Measurements from ENCODE around the gene SCN1B.

The SCN1B gene

DNA sequence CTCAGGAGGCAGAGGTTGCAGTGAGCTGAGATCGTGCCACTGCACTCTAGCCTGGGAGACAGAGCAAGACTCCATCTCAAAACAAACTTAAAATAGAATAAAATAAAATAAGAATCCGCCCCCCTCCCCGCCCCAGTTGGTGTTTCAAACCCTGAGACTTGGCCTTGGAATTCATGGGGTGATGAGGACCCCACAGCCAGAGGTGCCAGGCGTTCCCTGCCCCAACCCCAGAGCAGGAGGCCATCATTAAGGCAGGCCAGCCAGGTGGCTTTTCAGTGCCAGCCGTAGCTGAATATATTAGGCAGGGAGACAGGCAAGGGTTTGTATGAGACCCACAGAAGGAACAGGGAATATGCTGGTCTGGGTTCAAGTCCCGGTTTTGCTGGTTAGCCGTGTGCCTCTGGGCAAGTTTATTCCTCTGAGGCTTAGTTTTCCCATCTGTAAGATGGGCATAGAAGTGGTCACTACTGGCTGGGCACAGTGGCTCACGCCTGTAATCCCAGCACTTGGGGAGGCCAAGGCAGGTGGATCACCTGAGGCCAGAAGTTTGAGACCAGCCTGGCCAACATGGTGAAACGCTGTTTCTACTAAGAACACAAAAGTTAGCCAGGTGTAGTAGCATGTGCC is 23.5 kb downstream of the SCN1B start:
- DNase-seq (ENCODE audit: low read depth) = no peak

DNA sequence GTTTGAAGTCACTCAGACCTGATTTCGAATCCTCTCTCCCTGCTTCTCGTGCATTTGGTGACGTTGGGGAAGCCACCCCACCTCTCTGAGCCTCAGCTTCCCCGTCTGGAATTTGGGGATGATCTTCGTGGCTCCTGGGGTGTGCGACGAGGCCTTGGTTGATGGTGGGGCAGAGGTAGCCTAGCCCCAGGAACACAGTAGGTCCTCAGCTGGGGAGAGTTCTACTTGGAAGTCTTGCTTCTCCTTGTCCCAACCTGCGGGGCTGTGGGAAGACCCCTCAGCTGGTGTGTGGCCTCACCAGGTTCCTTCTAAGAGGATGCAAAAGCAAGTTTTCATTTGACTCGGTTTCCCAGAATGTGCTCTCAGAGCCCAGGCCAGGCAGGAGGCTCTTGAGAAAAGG is 24.4 kb downstream of the SCN1B start:
- no peak for DNase-seq (ENCODE audit: low read depth)

DNA sequence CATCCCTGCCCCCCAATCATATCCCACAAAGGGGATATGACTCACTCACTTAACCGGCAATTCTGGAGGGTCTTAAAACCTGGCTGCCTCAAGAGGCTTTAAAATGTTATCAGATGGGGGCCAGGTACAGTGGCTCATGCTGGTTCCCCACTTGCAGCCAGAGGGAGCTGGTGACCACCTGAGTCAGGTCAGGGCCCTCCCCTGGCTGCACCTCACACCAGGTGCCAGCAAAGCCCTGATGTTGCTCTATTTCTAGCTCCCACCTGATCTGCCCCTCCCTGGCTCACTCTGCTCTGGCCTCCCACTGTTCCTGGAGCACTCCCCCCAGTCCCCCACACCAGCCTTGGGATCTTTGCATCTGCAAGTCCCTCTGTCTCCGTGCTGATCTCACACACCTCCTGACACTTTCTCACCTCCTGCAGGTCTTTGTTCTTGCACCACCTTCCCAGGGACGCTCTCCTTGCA is 25.5 kb downstream of the SCN1B start:
- DNase-seq (ENCODE audit: low read depth) = no peak

DNA sequence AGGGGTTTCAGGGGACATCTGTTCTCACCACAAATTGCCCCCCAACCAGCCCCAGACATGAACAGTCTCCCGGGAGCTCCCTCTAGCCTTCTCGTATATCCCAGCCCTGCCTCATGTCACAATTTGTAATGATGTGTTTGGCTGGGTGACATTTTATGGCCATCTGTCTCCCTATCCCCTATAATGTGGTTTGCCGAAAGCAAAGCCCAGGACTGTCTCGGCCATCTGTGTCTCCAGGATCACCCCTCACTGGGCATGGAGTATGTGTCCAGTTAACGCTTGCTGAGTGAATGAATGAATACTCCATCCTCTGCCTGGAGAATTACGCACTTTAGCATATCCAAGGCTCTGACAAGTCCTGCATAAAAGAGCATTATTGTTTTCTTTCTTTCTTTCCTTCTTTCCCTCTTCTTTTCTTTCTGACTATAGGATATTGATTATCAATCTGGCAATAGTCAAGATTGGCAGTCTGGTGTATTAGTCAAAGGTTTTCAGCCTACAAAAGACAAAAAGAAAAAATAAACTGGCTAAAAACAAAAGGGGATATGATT is 26.3 kb downstream of the SCN1B start:
- DNase-seq (ENCODE audit: low read depth) = no peak

DNA sequence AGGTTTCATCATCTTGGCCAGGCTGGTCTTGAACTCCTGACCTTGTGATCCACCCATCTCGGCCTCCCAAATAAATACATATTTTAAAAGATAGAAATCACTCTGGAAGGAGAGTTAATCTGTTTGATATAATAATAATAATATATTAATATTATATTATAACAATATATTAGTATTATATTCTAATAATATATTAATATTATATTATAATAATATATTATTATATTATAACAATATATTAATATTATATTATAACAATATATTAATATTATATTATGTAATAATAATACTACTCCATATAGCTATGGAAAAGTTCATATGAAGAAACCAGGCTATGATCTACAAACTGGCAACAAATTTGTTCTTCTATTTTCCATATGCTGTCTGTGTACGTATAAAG is 28.1 kb downstream of the SCN1B start:
- DNase-seq (ENCODE audit: low read depth) = no peak

DNA sequence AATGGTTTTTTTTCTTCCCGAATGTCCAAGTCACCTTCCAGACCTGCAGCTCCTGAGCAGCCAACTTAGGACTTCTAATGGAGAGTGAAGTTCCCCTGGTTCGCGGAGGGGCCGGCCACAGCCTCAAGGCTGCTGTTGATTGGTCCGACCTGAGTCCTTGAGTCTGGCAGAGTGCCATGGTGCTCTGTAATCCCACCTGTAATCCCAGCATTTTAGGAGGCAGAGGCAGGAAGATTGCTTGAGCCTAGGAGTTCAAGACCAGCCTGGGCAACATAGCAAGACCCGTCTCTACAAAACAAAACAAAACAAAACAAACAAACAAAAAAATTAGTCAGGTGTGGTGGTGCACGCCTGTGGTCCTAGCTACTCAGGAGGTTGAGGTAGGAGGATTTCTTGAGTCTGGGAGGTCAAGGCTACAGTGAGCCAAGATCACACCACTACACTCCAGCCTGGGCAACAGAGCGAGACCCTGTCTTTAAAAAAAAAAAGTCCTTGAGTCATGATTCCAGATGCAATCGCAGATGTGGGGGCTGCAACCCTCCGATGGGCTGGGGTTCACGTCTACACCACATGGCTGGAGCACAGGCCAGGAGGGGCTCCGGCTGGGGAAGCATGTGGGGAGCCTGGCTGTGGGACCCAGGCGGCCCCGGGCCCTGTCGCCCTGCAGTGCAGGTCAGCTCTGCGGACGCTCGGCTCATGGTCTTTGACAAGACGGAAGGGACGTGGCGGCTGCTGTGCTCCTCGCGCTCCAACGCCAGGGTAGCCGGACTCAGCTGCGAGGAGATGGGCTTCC is 28.9 kb downstream of the SCN1B start:
- no peak for DNase-seq (ENCODE audit: low read depth)

DNA sequence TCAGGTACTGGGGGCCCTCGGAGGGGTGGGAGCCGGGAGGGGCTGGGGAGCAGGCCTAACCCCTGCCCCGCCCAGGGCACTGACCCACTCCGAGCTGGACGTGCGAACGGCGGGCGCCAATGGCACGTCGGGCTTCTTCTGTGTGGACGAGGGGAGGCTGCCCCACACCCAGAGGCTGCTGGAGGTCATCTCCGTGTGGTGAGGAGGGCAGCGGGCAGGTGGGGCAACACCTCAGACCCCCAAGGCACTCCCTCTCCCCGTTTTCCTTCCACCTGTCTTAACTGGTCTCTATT is 29.5 kb downstream of the SCN1B start:
- no peak for DNase-seq (ENCODE audit: low read depth)

DNA sequence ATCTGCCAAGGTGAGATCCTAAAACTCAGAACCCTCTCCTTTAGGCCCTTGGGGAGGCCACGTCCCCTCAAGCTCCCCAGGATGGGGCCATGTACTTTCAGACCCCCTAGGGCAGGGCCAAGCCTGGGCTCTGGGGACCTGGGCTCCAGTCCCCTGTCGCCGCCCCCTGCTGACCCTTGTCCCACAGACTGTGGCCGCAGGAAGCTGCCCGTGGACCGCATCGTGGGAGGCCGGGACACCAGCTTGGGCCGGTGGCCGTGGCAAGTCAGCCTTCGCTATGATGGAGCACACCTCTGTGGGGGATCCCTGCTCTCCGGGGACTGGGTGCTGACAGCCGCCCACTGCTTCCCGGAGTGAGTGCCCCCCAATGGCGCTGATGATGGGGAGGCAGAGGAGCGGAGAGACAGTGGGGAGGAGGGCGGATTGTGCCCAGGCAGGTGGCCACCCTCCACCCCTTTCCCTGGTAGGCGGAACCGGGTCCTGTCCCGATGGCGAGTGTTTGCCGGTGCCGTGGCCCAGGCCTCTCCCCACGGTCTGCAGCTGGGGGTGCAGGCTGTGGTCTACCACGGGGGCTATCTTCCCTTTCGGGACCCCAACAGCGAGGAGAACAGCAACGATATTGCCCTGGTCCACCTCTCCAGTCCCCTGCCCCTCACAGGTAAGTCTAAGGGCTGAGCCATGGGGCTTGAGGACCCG is 30.0 kb downstream of the SCN1B start:
- no peak for DNase-seq (ENCODE audit: low read depth)

DNA sequence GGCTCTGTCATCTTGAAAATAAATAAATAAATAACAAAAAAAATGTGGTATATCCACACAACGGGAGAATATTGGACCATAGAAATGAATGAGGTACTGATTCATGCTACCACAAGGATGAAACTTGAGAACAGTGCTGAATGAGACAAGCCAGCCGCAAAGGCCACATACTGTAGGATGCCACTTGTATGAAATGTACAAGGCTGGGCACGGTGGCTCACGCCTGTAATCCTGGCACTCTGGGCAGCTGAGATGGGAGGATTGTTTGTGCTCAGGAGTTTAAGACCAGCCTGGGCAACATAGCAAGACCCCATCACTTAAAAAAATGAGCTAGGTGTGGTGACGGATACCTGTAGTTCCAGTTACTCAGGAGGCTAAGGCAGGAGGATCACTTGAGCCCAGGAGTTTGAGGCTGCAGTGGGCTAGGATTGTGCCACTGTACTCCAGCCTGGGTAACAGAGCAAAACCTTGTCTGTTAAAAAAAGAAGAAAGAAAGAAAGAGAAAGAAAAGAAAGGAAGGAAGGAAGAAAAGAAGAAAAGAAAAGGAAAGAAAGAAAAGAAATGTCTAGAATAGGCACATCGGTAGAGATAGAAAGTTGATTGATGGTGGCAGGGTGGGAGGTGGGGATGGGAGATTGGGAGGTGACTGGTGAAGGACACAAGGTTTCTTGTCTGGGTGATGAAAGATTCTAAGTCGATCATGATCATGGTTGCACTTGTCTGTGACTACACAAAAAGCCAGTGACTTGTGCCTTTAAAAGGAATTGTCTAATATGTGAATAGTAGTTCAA is 31.5 kb downstream of the SCN1B start:
- no peak for DNase-seq (ENCODE audit: low read depth)

DNA sequence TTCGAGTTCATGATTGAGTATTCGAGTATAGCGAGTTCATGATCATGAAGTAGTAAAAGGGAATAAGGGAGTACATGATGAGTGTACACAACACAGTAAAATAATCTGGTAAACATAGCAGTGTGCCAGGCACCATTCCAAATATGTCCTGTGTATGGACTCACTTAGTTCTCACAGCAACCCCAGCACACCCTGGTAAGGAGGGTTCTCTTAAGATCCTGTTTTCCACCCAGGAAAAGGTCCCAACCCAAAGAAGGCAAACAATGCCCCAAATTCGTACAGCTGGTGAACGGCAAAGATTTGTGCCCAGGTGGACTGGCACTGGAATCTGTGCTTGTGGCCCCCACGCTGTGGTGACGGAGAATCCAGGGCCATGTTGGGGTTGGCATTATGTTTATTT is 32.7 kb downstream of the SCN1B start:
- DNase-seq (ENCODE audit: low read depth) = no peak

DNA sequence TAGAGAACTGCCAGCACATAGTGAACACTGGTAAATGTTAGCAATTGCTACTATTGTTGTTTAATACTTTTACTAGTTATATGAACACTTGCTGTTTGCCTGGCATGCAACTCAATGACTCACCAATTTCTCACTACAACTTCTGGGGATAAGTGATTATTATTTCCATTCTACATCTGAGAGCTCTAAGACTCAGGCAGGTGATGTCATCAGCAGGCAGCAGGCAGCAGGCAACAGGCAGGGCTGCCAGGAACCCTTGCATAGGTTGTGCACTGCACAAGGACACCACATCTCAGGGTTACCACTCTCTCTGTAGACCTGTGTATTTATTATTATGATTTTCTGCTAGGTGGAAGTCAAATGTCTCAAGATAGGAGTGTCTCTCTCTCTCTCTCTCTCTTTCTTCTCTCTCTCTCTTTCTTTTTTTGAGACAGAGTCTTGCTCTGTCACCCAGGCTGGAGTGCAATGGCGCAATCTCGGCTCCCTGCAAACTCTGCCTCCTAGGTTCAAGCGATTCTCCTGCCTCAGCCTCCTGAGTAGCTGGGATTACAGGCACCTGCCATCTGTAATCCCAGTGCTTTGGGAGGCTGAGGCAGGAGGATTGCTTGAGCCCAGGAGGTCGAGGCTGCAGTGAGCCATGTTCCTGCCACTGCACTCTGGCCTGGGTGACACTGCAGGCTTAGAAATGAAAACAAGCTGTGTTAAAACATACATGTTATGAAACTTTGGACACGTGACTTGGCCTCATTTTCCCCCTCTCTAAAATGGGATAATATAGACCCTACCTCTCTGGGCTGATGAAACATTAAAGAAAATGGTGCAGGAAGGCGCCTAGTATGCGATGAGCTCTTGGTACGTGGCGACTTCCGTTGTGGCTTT is 33.9 kb downstream of the SCN1B start:
- DNase-seq (ENCODE audit: low read depth) = peak; percentile 32

DNA sequence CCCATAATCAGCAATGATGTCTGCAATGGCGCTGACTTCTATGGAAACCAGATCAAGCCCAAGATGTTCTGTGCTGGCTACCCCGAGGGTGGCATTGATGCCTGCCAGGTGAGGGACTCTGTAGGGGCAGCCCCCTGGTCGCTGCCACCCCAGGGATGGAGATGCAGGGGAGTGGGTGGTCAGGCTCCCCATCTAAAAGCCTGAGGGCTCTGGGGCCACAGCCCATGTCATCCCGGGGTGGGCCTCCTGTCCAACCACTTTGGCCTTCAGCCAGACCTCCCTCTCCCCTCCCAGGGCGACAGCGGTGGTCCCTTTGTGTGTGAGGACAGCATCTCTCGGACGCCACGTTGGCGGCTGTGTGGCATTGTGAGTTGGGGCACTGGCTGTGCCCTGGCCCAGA is 35.3 kb downstream of the SCN1B start:
- DNase-seq (ENCODE audit: low read depth) = no peak

DNA sequence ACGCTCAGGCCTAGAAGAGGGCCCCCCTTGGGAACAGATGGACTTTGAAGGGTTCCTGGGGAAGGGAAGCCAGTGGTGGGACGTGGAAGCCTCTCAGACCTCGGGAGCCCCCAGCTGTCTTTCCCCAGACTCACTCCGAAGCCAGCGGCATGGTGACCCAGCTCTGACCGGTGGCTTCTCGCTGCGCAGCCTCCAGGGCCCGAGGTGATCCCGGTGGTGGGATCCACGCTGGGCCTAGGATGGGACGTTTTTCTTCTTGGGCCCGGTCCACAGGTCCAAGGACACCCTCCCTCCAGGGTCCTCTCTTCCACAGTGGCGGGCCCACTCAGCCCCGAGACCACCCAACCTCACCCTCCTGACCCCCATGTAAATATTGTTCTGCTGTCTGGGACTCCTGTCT is 35.9 kb downstream of the SCN1B start:
- DNase-seq (ENCODE audit: low read depth) = no peak

DNA sequence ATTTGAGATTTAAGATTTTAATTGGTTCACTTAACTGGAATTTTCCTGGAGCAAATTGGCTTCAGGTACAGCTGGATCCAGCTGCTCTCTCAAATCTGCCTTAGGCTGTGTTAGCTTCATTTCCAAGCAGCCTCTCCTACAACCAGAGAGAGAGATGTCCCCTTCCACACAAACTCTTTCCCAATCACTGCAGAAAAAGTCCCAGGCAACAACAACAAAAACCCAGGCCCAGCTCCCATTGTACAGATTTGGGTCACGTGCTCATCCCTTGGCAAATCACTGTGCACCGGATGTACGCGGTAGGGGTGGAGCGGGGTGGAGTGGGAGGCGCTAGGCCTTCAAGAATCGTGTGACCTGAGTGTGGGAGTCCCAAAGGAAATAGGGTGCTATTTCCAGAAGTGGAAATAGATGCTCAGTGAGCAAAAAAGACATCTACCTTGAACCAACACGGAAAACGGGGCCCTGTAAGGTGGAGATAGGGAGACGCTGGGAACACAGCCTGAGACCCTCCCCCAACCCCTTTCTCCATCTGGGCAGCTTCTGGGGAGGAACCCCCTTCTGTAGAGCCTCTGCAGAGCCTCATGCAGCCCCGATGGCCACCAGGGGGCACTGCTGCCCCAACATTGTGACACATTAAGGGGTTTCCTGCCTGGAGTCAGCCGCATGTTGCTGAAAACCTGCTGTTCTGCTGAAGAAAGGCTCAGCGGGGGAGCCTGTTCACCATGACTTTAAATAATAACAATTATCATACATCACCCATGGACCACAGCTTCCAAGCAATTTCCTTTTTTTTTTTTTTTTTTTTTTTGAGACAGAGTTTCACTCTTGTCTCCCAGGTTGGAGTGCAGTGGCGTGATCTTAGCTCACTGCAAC is 36.7 kb downstream of the SCN1B start:
- peak; percentile 74 for DNase-seq (ENCODE audit: low read depth)

DNA sequence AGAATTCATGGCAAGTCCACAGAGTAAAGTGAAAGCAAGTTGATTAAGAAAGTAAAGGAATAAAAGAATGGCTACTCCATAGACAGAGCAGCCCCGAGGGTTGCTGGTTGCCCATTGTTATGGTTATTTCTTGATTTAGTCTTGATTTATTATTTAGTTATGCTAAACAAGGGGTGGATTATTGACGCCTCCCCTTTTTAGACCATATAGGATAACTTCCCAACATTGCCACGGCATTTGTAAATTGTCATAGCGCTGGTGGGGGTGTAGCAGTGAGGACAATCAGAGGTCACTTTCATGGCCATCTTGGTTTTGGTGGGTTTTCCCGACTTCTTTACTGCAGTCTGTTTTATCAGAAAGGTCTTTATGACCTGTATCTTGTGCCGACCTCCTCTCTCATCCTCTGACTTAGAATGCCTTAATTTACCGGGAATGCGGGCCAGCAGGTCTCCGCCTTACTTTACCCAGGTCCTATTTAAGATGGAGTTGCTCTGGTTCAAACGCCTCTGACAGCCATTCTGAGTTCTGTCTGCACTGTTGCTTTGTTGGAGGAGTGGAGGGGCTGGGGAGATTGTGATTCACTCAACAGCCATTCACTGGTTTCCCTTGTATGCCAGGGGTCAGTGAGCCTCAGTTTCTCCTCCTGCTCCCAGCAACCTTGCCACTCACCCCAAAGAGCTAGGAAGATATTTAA is 38.8 kb downstream of the SCN1B start:
- DNase-seq (ENCODE audit: low read depth) = no peak

DNA sequence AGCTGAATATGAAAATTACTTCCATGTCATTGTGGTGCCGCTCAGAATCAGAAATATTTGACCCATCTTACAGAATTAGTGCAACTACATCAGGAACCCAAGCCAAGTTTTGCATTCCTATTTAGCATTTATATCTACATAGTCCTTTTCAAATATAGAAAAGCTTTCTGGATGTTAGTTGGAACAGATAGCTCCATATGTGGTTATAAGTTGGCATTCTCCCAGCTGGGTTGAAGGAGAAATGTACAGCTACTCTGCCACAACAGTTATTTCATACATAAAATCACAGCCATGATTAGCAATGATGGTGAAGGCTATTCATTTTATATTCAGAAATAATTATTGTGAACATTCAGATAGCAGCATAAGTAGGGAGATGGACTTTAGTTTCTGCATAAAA is 39.4 kb downstream of the SCN1B start:
- no peak for DNase-seq (ENCODE audit: low read depth)

DNA sequence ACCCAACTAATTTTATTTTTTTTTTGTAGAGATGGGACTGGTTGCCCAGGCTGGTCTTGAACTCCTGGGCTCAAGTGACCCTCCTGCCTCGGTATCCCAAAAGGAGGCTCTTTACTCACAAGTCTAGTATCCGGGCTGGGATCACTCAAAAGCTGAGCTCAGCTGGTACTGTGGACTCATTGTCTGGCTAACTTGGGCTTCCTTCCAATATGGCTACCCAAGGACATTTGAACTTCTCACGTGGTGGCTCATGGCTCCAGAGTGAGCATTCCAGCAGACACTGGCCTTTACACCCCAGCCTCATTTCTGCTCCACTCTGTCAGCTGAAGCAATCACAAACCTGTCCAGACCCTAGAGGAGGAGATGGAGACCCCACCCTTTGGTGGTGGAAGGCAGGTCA is 40.2 kb downstream of the SCN1B start:
- no peak for DNase-seq (ENCODE audit: low read depth)

DNA sequence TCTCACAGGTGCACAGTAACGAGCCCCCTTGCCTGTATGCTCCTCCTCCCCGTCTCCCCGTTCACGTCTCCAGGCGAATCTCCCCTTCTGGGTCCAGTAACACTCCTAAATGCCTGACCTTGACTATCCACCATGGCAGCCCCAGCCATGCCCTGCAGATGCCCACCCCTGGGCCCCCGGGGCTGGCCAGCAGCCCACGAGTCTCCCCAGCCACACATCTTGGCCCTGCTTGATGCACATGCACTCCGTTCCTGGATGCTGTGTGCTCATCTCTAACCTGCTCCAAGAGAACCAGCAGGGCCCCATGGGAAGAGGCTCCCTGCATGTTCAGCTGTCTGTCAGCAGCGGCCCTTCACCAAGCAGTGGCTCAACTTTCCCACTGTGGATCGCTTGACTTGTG is 43.2 kb downstream of the SCN1B start:
- no peak for DNase-seq (ENCODE audit: low read depth)

DNA sequence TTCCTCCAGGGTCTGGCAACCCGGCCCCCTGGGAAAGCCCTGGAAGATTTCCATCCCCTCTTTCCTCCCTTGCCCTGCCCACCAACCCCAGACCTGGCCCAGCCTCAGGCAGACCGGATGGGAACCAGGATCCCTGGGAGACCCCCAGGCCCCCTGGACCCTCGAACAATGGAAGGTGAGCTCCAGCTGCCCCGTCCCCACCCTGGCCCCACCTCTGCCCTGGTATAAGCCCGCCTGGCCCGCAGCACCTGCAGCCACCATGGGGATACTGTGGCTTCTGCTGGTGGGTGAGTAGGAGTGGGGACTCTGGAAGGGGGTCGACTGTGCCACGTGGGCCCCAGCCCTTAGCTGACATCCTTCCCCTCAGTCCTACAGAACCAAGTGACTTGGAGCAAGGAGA is 43.7 kb downstream of the SCN1B start:
- DNase-seq (ENCODE audit: low read depth) = no peak
